SK-N-SH (cell line): Measurements from ENCODE around the gene ERAP2. TPM values are rescaled to one million over a fixed set of nuclear protein-coding genes. Genes with fewer than 3 reads are reported as not detected.

Source experiments
- CTCF ChIA-PET: fragments of 300-600, 350-600 bp; formaldehyde crosslinking; extraction: SDS; loops from one replicate; lab custom pipeline; 2021; lab: Yijun Ruan, JAX
- POLR2A ChIA-PET: fragments of 350-600 bp; sonication (Branson Sonifier 250); formaldehyde crosslinking; extraction: SDS; loops from one replicate; lab custom pipeline; 2020; ENCODE audit warnings: antibody characterized with exemption, inconsistent platforms; lab: Yijun Ruan, JAX
- DNase-seq: peaks from one replicate; pipeline ENCODE4 v3.0.0; 2012
- H2AFZ ChIP-seq: fragments of 200-600 bp; sonication (generic); 2 replicates; pipeline ENCODE4 v1.8.1; 2016; ENCODE audit warnings: antibody characterized with exemption, mild to moderate bottlenecking, low read depth
- H3F3A ChIP-seq: fragments of 200-600 bp; sonication (generic); replicated peaks from 2 replicates; pipeline ENCODE3; 2016; ENCODE audit warnings: antibody characterized with exemption, mild to moderate bottlenecking; ENCODE audit not compliant: insufficient read depth
- H3K27ac ChIP-seq, 2 experiments: fragments of 200-500 bp in 1 of 2; fragments of 200-600 bp in 1 of 2; sonication (Bioruptor generic) in 1 of 2; sonication (generic), shearing (Covaris generic) in 1 of 2; 2 replicates each; pipeline versions ENCODE4 v1.5.1 to v1.6.1; 2014 to 2016; ENCODE audit warnings: low read depth in 2 of 2, inconsistent platforms in 1 of 2, low read length in 1 of 2, mild to moderate bottlenecking in 1 of 2, mixed read lengths in 1 of 2
- H3K27me3 ChIP-seq: fragments of 200-600 bp; sonication (generic), shearing (Covaris generic); 2 replicates; pipeline ENCODE4 v1.6.1; 2016; ENCODE audit warnings: mixed run types; ENCODE audit not compliant: insufficient read depth
- H3K36me3 ChIP-seq, 2 experiments: fragments of 200-500 bp in 1 of 2; fragments of 200-600 bp in 1 of 2; sonication (Bioruptor generic) in 1 of 2; sonication (generic) in 1 of 2; replicated peaks in 1 of 2; 2 replicates each; pipeline versions ENCODE3 to v1.5.1; 2014 to 2016; ENCODE audit warnings: low read length in 1 of 2, mild to moderate bottlenecking in 1 of 2; ENCODE audit not compliant: insufficient read depth in 2 of 2, control insufficient read depth in 1 of 2
- H3K4me1 ChIP-seq, 2 experiments: fragments of 200-500 bp in 1 of 2; fragments of 200-600 bp in 1 of 2; sonication (Bioruptor generic) in 1 of 2; sonication (generic), shearing (Covaris generic) in 1 of 2; 2 replicates each; pipeline versions ENCODE4 v1.5.1 to v1.6.1; 2014 to 2016; ENCODE audit warnings: low read depth in 1 of 2, low read length in 1 of 2, mixed run types in 1 of 2; ENCODE audit not compliant: insufficient read depth in 2 of 2, control insufficient read depth in 1 of 2
- H3K4me2 ChIP-seq: fragments of 200-600 bp; sonication (generic), shearing (Covaris generic); 2 replicates; pipeline ENCODE4 v1.6.1; 2017; ENCODE audit warnings: mixed run types
- H3K4me3 ChIP-seq, 2 experiments: fragments of 200-500 bp in 1 of 2; fragments of 200-600 bp in 1 of 2; sonication (Bioruptor generic) in 1 of 2; sonication (generic), shearing (Covaris generic) in 1 of 2; 2 replicates each; pipeline versions ENCODE4 v1.5.1 to v1.8.1; 2014 to 2016; ENCODE audit warnings: low read depth in 2 of 2, inconsistent platforms in 1 of 2, low read length in 1 of 2, mild to moderate bottlenecking in 1 of 2, mixed read lengths in 1 of 2, moderate library complexity in 1 of 2
- H3K79me2 ChIP-seq: fragments of 200-600 bp; sonication (generic); 2 replicates; pipeline ENCODE4 v1.8.1; 2017; ENCODE audit warnings: mild to moderate bottlenecking; ENCODE audit not compliant: insufficient read depth
- H3K9ac ChIP-seq: fragments of 200-600 bp; sonication (generic); 2 replicates; pipeline ENCODE4 v1.6.1; 2017; ENCODE audit warnings: mixed run types
- H3K9me2 ChIP-seq: fragments of 200-600 bp; sonication (generic); 2 replicates; pipeline ENCODE4 v1.6.1; 2017; ENCODE audit warnings: mixed run types
- H3K9me3 ChIP-seq: fragments of 200-600 bp; sonication (generic); 2 replicates; pipeline ENCODE4 v1.6.1; 2017; ENCODE audit warnings: mixed run types, mild to moderate bottlenecking, moderate library complexity
- H4K20me1 ChIP-seq: fragments of 200-600 bp; sonication (generic); 2 replicates; pipeline ENCODE4 v1.6.1; 2017; ENCODE audit warnings: mild to moderate bottlenecking, mixed run types; ENCODE audit not compliant: insufficient read depth
- ELF1 ChIP-seq: IDR thresholded peaks from 2 replicates; pipeline ENCODE4 v1.4.0; 2012
- FOSL2 ChIP-seq: IDR thresholded peaks from 2 replicates; pipeline ENCODE4 v1.4.0; 2012; ENCODE audit warnings: low read depth, mild to moderate bottlenecking, moderate library complexity, borderline replicate concordance
- FOXJ3 ChIP-seq: sonication (generic); formaldehyde crosslinking; IDR thresholded peaks from 2 replicates; pipeline ENCODE4 v1.5.1; 2020; ENCODE audit warnings: mild to moderate bottlenecking, missing genetic modification reagents
- GABPA ChIP-seq: IDR thresholded peaks from 2 replicates; pipeline ENCODE4 v1.4.0; 2012; ENCODE audit warnings: low read depth, mild to moderate bottlenecking
- GATA2 ChIP-seq: sonication (generic); formaldehyde crosslinking; IDR thresholded peaks from 2 replicates; pipeline ENCODE4 v1.5.0; 2020; ENCODE audit warnings: mild to moderate bottlenecking, missing genetic modification reagents
- JUND ChIP-seq: IDR thresholded peaks from 2 replicates; pipeline ENCODE4 v1.4.0; 2012
- NRF1 ChIP-seq: IDR thresholded peaks from 2 replicates; pipeline ENCODE4 v1.6.1; 2012; ENCODE audit warnings: low read depth, mild to moderate bottlenecking, low read length
- POLR2AphosphoS5 ChIP-seq: IDR thresholded peaks from 2 replicates; pipeline ENCODE4 v1.6.1; 2012; ENCODE audit warnings: low read depth, low read length
- RFX5 ChIP-seq: IDR thresholded peaks from 2 replicates; pipeline ENCODE4 v1.6.1; 2012; ENCODE audit warnings: mild to moderate bottlenecking, improper control_type of control experiment, low read length
- SMC3 ChIP-seq: IDR thresholded peaks from 2 replicates; pipeline ENCODE4 v1.6.1; 2012; ENCODE audit warnings: low read depth, low read length, improper control_type of control experiment
- TAF1 ChIP-seq: IDR thresholded peaks from 2 replicates; pipeline ENCODE4 v1.6.1; 2012; ENCODE audit warnings: low read depth, mild to moderate bottlenecking, low read length, moderate library complexity, borderline replicate concordance
- TCF12 ChIP-seq: IDR thresholded peaks from 2 replicates; pipeline ENCODE4 v1.4.0; 2012
- WGBS: methylation state at CpG from one replicate; pipeline ENCODE4 v1.1.6; 2017; ENCODE audit warnings: low lambda C conversion rate; 5-methylcytosine and 5-hydroxymethylcytosine counted together
- polyA plus RNA-seq, 3 experiments: library from polyadenylated mRNA; depleted of rRNA; stranded (reverse); fragments of >200 nt; gene quantifications; 2 replicates each; pipeline ENCODE4 v1.2.3, GENCODE V29; 2012
- TF ChIP-seq, protein P1 (sequence below): fragments of 200-600 bp; sonication (generic); IDR thresholded peaks from 2 replicates; pipeline ENCODE4 v1.6.1; 2017; ENCODE audit warnings: antibody characterized with exemption, mild to moderate bottlenecking, moderate library complexity
- TF ChIP-seq, protein P2 (sequence below): fragments of 150-350 bp; IDR thresholded peaks from 2 replicates; pipeline ENCODE4 v1.6.1; 2017; ENCODE audit warnings: antibody characterized with exemption, low read length, low read depth, borderline replicate concordance
- TF ChIP-seq, protein P3 (sequence below): IDR thresholded peaks from 2 replicates; pipeline ENCODE4 v1.6.1; 2012; ENCODE audit warnings: mild to moderate bottlenecking, low read depth, low read length, moderate library complexity

The ERAP2 gene
- polyA plus RNA-seq, 1 of the 3 experiments (the other 2 are of a cell fraction), result 13.2 TPM

DNA sequence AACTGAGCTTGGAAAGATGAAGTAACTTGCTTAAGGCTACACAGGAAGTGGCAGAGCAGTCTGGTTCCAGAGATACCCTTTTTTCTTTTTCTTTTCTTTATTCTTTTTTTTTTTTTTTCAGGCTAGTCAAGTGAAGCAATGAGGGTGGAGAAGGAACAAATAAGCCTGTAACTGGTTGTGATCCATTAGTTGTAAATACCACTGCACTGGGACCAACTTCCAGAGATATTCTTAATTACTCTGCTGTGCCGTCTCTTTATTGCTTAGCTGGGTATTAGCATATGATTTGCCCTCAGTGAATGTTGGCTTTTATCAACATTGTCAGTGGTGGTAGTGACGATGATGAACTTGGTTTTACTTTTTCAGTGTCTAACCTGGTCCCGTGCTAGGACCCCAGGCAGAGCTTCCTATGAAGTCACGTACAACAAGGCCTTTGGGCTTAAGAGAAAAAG is 86.3 kb downstream of the ERAP2 start:
- no peak overlapping the region for H3K4me3 ChIP-seq
- H3K27ac ChIP-seq, result peak overlapping the region in 1 of 2 experiments; percentile 48; a peak in 2 of 4 replicates
- DNase-seq, result no peak
- H4K20me1 ChIP-seq, result no peaks in the 10 kb centered on the region
- 95% methylated on average over 4 of the region's 4 CpGs for WGBS
- H3K79me2 ChIP-seq, result peaks cover 85% of the 10 kb centered on the region
- H3K27me3 ChIP-seq, result no peaks in the 10 kb centered on the region
- peaks cover 0 to 9% of the 10 kb centered on the region in 2 experiments for H3K36me3 ChIP-seq
- no peak for TF ChIP-seq POLR2AphosphoS5
- no peak for TF ChIP-seq NRF1
- TF ChIP-seq, protein P1, sequence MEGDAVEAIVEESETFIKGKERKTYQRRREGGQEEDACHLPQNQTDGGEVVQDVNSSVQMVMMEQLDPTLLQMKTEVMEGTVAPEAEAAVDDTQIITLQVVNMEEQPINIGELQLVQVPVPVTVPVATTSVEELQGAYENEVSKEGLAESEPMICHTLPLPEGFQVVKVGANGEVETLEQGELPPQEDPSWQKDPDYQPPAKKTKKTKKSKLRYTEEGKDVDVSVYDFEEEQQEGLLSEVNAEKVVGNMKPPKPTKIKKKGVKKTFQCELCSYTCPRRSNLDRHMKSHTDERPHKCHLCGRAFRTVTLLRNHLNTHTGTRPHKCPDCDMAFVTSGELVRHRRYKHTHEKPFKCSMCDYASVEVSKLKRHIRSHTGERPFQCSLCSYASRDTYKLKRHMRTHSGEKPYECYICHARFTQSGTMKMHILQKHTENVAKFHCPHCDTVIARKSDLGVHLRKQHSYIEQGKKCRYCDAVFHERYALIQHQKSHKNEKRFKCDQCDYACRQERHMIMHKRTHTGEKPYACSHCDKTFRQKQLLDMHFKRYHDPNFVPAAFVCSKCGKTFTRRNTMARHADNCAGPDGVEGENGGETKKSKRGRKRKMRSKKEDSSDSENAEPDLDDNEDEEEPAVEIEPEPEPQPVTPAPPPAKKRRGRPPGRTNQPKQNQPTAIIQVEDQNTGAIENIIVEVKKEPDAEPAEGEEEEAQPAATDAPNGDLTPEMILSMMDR, result no peak
- no peak for TF ChIP-seq ELF1
- TF ChIP-seq, protein P2, sequence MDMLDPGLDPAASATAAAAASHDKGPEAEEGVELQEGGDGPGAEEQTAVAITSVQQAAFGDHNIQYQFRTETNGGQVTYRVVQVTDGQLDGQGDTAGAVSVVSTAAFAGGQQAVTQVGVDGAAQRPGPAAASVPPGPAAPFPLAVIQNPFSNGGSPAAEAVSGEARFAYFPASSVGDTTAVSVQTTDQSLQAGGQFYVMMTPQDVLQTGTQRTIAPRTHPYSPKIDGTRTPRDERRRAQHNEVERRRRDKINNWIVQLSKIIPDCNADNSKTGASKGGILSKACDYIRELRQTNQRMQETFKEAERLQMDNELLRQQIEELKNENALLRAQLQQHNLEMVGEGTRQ, result no peak
- no peak for TF ChIP-seq FOSL2
- TF ChIP-seq SMC3, result no peak
- TF ChIP-seq TCF12, result no peak
- TF ChIP-seq, protein P3, sequence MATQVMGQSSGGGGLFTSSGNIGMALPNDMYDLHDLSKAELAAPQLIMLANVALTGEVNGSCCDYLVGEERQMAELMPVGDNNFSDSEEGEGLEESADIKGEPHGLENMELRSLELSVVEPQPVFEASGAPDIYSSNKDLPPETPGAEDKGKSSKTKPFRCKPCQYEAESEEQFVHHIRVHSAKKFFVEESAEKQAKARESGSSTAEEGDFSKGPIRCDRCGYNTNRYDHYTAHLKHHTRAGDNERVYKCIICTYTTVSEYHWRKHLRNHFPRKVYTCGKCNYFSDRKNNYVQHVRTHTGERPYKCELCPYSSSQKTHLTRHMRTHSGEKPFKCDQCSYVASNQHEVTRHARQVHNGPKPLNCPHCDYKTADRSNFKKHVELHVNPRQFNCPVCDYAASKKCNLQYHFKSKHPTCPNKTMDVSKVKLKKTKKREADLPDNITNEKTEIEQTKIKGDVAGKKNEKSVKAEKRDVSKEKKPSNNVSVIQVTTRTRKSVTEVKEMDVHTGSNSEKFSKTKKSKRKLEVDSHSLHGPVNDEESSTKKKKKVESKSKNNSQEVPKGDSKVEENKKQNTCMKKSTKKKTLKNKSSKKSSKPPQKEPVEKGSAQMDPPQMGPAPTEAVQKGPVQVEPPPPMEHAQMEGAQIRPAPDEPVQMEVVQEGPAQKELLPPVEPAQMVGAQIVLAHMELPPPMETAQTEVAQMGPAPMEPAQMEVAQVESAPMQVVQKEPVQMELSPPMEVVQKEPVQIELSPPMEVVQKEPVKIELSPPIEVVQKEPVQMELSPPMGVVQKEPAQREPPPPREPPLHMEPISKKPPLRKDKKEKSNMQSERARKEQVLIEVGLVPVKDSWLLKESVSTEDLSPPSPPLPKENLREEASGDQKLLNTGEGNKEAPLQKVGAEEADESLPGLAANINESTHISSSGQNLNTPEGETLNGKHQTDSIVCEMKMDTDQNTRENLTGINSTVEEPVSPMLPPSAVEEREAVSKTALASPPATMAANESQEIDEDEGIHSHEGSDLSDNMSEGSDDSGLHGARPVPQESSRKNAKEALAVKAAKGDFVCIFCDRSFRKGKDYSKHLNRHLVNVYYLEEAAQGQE, result no peak
- no peak for TF ChIP-seq GATA2 (CRISPR knock-in tag)
- TF ChIP-seq FOXJ3 (CRISPR knock-in tag), result no peak
- TF ChIP-seq TAF1, result no peak
- TF ChIP-seq RFX5, result no peak
- no peak for TF ChIP-seq GABPA
- no peak for TF ChIP-seq JUND
- H3K9me3 ChIP-seq, result peaks cover 7% of the 10 kb centered on the region; the same call in 1 of the 2 replicates
- no peak overlapping the region for H2AFZ ChIP-seq
- ChIA-PET CTCF (interaction anchor here (0.6 kb wide), 1 partner anchor 180 kb away, joined by 3 read pairs; the partner anchor contains the start of gene LIX1), POLR2A (no interaction called here)
- H3K4me2 ChIP-seq, result 0 out of 2 replicates have a peak overlapping the region, but pooled peaks have one; percentile 18
- peaks cover 0 to 32% of the 10 kb centered on the region in 2 experiments; a peak in 1 of 4 replicates for H3K4me1 ChIP-seq
- H3K9ac ChIP-seq, result no peak overlapping the region
- H3F3A ChIP-seq, result peaks cover 16% of the 10 kb centered on the region
- no peaks in the 10 kb centered on the region for H3K9me2 ChIP-seq
